IPS-NIHi7 (cell line): Measurements from ENCODE around the gene PLEKHG7.
"Not testable (repeated sequence)": the region's sequence is repeated elsewhere in the genome, so short reads cannot be mapped to it uniquely, and the experiment has no call there.

Source experiments
- DNase-seq: peaks from one replicate; pipeline ENCODE4 v3.0.0; 2012; ENCODE audit warnings: mixed read lengths; ENCODE audit errors: extremely low spot score

Gene PLEKHG7

GRCh38 chr12:92749691-92750090, 46.9 kb downstream of the PLEKHG7 start:
- DNase-seq, result not testable (repeated sequence)

- no peak for DNase-seq
Measured at GRCh38 chr12:92753976-92754885, 51.4 kb downstream of the PLEKHG7 start.

- no peak for DNase-seq
Measured at GRCh38 chr12:92756898-92757596, 54.3 kb downstream of the PLEKHG7 start.

- DNase-seq, result no peak
Measured at GRCh38 chr12:92757597-92758121, 54.9 kb downstream of the PLEKHG7 start.

GRCh38 chr12:92759634-92760268, 57.0 kb downstream of the PLEKHG7 start:
- peak; percentile 31 for DNase-seq

- no peak for DNase-seq
Measured at GRCh38 chr12:92762773-92763172, 60.0 kb downstream of the PLEKHG7 start.

GRCh38 chr12:92764831-92765230, 62.0 kb downstream of the PLEKHG7 start:
- no peak for DNase-seq

- no peak for DNase-seq
Measured at GRCh38 chr12:92765871-92766270, 63.1 kb downstream of the PLEKHG7 start.

GRCh38 chr12:92769124-92769901, 66.5 kb downstream of the PLEKHG7 start:
- no peak for DNase-seq

- DNase-seq, result no peak
Measured at GRCh38 chr12:92771001-92771400, 68.2 kb downstream of the PLEKHG7 start.

GRCh38 chr12:92775416-92775815, 72.6 kb downstream of the PLEKHG7 start:
- DNase-seq, result no peak

GRCh38 chr12:92778525-92778924, 75.7 kb downstream of the PLEKHG7 start:
- DNase-seq, result no peak

GRCh38 chr12:92779902-92780301, 77.1 kb downstream of the PLEKHG7 start:
- no peak for DNase-seq

GRCh38 chr12:92784356-92784755, 81.6 kb downstream of the PLEKHG7 start:
- no peak for DNase-seq

GRCh38 chr12:92784797-92785562, 82.2 kb downstream of the PLEKHG7 start:
- DNase-seq, result peak; percentile 67

GRCh38 chr12:92785563-92785950, 82.8 kb downstream of the PLEKHG7 start:
- no peak for DNase-seq

- DNase-seq, result no peak
Measured at GRCh38 chr12:92786045-92786444, 83.3 kb downstream of the PLEKHG7 start.

- not testable (repeated sequence) for DNase-seq
Measured at GRCh38 chr12:92794356-92794755, 91.6 kb downstream of the PLEKHG7 start.

- no peak for DNase-seq
Measured at GRCh38 chr12:92794814-92795213, 92.0 kb downstream of the PLEKHG7 start.

- DNase-seq, result no peak
Measured at GRCh38 chr12:92796650-92797049, 93.9 kb downstream of the PLEKHG7 start.

- no peak for DNase-seq
Measured at GRCh38 chr12:92802906-92803305, 100.1 kb downstream of the PLEKHG7 start.
